Activated CD8-positive, alpha-beta memory T cell treated with anti-CD3 and anti-CD28 coated beads, Interleukin-2, amount 50 U/mL, for 24 hours (primary cell): ENCODE data around the gene TRIM8.

Experiments
- DNase-seq: peaks from one replicate; pipeline ENCODE4 v3.0.0-alpha.2; 2020; ENCODE audit errors: extremely low read depth

TRIM8 gene

DNA sequence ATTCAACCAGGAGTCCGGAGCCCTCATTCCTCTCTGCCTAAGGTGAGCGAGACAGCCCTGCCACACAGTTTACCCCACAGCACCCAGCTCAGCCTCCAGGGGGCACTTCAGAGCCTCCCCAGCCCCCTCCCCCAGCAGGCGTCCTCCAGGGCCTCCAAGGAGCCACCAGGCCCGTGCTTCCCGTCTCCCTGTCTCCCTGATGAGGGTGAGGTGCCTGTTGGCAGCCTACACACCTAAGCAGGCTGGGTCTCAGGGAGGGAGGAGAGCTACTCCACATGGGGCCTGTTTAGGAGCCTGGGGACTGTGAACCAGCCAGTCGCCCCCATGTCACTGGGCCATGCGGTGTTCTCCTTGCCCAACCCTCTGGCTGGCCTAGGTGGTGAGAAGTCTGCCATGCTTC is 28.9 kb upstream of the TRIM8 start:
- no peak for DNase-seq

DNA sequence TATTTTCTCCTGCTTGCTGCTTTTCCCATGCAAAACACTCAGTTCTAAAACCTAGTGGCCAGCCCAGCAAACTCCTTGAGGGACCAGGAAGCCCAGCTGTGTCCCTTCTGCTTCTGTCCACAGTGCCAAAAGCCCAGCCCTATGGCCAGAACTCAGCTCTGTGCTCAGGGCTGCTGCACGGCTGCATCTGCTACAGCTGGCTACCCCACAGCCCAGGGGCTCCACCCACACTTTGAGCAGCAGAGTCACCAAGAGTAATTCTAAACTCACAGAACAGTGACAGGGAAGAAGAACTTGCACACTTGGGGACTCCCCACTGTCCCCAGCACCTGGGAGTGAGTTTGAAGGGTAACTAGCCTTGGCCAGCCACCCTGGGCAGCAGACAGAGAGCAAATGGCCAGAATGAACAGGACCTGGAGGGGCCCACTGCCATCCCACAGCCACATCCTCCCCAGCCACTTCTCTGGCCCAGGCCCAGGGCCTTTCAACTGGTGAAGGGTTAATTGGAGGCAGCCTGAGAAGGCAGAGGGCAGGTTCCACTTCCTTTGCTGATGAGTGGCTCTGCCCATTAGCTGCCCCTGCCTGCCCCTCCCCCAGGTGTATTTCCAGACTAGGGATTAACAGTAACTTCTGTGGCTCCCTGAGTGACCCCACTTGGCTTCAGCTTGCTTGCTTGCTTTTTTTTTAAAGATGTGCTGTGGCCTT is 28.1 kb upstream of the TRIM8 start:
- no peak for DNase-seq

DNA sequence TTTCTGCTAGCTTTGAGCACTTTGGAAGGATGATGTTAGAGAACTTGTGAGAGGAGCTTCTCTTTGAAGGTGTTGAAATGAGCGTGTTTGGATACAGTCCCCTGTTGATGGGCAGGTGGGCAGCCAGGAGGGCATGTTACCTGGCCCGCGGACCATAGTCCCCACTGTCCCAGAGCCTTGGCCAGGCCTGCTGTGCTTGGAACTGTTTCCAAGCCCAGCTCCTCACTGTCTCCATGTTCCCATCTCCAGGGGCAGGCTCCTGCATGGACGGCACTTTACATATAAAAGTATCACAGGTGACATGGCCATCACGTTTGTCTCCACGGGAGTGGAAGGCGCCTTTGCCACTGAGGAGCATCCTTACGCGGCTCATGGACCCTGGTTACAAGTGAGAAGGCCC is 27.2 kb upstream of the TRIM8 start:
- no peak for DNase-seq

DNA sequence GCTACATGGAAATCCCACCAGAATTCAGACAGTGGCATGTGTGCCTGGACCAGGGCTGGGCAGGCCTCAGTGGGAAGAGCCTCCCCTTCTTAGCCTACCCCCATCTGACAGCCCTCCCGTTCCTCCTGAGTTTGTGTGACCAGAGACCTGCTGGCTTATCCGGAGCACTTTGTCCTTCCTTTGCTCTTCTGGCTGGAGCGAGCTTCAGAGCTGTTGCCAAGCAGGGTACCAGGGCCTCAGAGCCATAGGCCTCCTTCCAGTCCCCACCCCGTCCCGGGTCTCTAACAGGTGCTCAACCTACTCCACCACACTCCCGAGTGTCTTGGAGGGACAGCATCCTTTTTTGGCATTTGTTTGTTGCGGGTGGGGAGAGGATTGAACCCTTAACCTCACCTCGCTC is 26.5 kb upstream of the TRIM8 start:
- no peak for DNase-seq

DNA sequence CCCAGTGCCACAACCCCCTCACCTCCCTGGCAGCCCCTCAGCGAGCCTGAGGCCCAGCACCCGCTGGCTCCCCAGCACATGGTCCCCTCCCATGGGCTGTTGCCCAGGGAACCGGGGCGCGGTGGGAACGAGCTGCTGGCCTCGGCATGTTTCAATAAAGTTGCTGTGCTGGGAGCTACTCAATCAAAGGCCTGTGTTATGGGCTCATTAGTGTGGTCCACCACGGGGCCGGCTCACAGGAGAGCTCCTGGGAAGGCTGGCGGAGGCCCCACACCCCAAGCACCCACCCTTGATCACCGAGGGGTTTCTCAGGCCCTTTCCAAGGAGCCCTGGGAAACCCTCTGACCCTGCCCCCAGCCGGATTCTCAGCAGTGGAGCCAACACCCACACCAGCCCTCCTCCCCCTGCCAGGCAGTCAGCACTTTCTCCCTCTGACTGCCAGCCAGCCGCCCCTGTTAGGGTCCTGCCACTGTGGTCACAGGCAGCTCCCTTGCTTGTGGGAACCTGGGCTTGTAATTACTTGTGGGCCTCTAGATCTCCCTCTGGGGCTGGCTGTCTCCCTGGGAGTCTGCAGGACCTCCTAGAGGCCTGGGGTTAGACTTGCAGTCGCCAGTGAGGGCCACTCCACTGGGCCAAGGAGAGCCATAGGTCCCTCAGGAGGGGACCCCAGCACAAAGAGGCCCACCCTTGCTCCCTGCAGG is 24.8 kb upstream of the TRIM8 start:
- DNase-seq = no peak

DNA sequence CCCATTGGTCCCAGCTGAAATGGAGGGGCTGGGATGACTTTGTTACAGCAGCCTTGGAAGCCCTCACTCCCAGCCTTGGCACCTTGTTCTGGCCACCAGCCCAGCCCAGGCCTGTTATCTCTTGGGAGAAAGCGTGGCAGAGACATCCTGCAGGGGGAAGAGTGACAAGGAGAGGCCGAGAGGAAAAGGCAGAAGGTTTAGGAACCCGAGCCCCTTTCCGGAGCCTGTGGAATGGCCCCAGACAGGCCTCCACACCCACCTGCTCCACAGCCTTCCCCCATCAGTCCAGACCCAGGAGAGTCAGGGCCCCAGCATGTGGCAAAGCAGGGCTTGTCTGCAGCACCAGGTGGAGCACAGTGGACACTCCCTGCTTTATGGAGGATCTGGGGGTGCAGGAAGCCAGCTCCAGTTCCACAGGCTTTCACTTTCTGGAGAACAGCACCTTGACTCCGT is 24.1 kb upstream of the TRIM8 start:
- no peak for DNase-seq

DNA sequence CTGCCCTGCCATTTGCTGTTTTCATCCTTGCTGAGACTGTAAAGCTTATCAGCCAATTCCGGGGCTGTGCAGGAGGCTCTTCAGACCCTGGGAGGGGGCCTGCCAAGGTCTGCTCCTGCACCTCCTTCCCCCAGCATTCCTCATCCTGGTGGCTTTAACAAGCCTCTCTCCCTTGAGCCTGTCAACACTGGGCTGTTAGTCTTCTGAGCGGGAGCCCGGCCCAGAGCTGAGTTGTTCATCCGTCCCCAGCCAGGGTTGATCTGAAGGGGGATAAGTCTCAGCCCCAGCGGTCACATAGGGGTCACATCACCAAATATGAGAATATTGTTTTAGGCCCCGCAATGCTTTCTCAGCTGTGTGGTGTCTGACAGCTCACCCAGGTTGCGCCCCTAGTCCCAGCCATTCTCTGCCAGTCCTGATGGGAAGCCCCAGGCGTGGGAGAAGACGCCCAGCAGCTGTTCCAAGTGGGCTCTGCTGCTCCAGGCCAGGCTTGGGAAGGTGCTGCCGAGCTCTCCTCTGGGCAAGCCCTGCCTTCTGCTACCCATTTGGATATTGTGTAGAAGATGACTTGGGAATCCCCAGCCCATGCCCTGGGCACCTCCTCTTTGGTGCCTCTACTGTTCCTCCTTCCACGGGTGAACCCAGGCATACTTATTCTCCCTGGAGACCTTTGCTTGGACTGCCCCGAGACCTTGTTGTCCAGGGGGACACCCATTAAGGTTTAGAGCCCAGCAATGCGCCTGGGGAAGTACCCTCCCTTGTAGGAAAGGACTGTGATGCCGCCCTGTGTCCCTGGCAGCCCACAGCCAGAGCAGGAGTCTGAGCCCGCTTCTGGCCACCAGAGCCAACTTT is 23.5 kb upstream of the TRIM8 start:
- DNase-seq = no peak

DNA sequence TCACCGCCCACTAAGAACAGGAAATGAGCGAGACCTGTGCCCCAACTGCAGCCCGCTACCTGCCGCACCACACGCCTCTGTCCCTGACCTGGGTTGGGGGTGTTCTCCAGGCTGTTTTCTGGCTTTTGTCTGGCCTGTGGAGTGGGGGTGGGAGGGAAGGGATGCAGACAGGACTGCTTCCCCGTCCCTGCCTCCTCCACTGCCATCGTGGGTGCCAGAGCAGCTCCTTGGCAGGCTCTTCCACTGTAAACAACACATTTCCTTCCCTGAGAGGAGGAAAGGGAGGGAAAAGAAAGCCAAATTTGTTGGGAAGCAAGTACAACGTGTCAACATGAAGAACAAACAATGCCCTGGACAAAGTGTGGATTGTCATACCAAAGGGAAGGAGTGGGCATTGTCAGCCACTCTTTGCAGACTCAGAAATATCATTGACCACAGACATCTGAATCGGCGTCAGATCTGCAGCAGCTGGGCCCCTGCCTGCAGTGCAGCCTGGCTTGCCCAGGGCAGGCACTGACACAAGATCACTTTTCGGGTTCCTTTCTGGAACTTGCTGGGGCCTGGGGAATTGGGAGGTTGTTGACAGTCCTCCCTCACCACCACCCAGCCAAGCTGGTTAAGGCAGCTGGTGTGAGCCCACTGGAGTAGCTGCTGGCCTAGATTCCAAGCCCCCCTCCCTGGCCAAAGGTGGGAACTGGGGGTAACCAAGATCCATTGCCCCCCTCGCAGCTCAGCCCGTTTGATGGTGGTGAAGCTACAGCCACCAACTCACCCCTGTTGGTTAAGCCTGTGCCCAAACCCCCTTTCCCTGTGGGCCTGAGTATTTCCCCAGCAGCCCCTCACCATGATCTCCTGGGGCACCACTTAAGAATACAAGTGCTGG is 22.6 kb upstream of the TRIM8 start:
- DNase-seq = no peak

DNA sequence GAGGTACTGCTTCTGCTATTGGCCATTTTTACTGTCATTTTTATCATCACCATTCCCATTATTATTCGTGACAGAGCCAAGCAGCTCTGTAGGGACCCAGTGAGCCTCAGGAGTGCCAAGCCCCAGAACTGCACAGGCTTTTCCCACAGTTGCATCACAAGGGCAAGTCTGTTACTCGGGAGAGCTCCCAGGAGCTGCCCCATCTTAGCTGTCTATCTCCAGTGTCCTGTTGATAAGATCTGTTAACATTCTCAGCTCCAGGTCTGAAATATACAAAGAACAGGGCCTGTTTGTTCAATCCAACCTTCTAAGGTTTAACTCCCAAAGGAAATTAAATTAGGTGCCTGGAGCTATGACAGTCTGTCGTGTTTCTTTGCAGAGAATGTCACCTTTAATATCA is 20.2 kb upstream of the TRIM8 start:
- DNase-seq = no peak

DNA sequence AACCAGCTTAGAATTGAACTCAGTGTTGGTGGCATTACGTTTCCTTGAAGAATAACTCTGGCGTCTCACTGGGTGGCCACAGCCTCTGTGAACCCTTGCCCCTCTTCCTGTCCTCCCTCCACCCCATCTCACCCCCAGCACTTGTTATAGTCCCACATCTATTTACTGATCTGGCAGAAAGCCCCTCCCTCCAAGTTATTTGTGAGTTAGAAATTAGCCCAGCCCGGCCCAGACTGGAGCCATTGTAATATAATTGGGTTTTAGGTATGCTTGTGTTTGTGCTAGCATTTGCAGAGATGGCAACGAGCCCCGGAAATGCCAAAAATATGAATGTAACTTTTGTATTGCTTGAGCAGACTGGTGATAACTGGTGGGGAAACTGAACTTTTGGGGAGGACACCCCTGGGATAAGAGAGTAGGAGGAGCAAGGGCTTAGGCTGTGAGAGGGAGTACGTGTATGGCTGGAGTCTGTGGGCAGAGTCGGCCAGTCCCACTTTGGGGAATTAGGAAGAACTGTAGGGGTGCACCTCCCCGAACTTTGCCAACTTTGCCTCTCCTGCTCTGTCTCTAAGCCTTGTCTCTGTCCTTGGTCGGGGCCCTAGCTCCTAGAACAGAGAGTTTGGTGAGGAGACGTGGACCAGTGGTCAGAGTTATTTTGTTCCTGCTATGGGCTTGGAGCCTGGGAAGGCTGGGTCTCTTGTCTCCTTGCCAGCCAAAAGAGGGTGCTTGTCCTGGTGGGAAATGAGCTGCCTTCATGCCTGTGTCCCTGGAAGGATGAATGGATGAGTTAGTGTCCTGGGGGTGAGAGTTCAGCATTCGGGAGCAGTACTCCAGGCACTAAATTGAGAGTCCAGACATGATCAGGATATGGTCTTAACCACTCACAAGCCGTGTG is 19.3 kb upstream of the TRIM8 start:
- no peak for DNase-seq

DNA sequence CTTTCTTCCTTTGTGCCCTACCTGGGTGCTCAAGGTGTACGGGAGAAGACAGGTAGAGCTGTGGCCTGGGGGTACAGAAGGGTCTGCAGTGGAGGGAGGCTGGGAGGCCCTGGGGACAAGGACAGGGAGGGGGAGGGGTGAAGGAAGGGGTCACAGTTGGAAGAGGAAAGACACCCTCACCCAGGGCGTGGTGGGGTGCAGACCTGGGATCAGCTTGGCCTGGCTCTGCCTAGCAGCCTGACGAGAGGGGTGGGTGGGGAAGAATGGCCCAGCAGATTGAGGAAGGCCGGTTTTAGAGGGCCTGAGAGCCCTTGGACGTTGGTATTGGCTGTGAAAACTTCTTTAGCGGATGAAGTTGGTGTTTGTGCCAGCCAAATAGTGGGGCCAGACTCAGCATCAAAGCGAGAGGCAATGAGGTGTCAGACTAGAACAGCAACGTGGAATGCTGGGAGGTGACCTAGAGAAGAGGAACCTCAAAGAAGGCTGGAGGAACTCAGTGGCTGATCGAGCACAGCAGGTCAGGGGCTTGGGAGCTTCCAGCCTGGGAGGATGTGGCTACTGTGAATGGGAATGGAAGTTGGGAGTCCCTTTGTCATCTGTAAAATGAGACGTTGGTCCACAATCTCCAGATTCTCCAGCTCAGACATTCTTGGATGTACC is 18.1 kb upstream of the TRIM8 start:
- DNase-seq = no peak

DNA sequence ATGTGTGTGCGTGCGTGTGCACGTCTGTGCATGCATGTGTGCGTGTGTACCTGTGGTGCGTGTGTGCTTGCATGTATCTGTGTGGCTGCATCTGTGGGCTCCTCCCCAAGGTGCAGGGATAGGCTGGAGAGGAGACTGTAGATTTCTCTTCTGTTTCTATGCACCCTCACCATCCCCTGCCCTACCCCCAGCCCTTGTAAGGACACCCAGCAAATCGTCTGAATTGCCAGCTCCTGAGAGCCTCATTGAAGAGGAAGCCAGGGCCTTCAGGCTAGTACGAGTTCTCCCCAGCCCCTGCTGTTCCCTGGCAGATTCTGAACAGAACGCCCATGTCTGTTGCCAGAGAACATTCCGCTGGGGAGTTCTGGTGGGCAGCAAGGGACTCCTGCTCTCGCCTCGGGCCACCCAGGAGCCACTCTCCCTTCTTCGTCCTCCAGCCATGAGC is 17.0 kb upstream of the TRIM8 start:
- no peak for DNase-seq

DNA sequence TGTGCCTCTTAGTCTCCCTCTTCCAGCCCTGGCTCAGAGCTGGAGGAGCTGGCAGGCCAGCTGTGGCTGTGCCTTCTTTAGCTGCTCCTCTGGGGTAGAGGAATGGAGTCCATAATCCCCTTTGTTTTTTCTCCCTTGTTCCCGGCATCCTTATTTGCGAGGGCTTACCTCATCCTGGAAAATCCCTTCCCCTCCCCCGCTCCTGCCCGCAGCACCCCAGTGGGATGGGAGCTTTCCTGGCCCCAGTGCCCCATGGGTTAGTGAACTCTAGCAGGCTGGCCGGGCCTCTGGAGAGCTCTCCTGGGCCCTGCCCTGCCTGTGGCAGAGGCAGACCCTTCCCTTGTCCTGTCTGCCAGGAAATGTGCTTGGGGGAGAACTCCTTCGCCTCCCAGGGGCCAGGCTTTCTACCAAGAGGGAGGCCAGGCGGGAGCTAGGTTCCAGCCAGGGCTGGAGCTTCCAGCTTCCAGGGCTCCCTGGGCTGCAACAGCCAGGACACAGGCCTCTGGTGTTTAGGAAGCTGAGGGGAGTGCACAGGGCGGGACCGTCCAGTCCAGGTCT is 16.5 kb upstream of the TRIM8 start:
- DNase-seq = no peak

DNA sequence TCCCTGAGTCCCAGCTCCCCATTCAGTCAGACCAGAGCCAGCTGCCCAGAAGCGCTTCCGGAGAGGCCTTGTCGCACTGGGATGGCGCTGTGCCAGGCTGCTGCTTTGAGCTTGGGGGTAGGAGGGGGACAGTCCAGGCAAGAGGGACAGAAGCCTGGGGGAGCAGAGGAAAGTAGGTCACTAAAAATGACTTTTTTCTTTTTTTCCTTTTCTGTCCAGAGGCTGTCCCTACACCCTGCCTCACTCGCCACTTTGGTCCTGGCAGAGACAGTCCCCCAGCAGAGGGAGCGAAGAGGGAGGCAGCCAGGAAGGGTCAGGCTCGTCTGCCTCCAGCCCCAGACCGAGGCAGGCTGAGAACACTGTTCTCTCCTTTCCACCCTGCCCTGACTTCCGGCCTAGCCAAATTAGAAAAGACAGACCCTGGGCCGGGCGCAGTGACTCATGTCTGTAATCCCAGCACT is 15.8 kb upstream of the TRIM8 start:
- no peak for DNase-seq

DNA sequence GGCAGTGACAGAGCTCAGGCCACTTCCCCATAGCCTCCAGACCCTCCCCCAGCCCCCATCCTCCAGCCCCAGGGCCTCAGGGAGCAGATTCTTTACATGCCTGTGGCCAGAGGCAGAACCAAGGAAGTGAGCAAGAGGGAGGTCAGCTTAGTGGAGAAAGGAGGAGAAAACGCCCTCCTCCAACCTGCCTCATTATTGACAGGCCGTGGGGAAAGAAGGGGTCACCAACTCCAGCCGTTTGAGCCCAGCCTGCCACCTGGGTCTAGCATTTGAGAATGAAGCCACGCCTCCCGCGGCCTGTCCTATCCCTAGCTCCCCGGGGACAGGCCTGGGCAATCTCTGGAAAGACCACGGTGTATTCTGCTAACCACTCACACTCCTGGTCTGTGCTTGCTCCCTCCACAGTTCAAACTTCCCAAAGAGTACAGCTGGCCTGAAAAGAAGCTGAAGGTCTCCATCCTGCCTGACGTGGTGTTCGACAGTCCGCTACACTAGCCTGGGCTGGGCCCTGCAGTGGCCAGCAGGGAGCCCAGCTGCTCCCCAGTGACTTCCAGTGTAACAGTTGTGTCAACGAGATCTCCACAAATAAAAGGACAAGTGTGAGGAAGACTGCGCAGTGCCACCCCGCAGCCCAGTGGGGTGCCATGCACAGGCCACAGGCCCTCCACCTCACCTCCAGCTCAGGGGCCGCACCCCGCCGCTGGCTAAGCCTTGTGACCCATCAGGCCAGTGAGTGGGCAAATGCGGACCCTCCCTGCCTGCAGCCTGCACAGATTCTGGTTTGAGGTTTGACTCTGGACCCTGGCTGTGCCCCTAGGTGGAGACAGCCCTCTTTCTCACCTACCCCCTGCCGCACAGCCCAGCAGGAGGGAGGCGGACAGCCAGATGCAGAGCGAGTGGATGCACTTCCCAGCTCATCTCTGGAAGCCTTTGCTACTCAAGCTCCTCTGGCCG is 14.3 kb upstream of the TRIM8 start:
- no peak for DNase-seq

DNA sequence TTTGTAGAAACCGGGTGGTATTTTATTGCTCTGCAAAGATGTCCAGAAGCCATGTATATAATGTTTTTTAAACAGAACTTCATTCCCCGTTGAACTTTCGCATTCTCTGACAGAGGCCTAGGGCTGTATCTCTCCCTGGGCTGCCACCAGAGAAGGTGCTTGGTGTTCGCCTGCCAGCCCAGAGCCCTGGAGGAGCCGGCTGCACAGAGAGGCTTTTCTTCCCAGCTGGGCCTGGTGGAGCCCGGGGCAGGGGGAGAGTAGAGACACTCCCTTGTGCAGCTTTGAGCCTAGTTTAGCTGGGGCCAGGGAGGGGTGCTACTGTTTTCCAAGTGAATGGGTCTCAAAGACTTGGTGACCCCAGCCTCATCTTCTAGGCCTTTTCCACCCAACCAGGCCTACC is 13.6 kb upstream of the TRIM8 start:
- no peak for DNase-seq

DNA sequence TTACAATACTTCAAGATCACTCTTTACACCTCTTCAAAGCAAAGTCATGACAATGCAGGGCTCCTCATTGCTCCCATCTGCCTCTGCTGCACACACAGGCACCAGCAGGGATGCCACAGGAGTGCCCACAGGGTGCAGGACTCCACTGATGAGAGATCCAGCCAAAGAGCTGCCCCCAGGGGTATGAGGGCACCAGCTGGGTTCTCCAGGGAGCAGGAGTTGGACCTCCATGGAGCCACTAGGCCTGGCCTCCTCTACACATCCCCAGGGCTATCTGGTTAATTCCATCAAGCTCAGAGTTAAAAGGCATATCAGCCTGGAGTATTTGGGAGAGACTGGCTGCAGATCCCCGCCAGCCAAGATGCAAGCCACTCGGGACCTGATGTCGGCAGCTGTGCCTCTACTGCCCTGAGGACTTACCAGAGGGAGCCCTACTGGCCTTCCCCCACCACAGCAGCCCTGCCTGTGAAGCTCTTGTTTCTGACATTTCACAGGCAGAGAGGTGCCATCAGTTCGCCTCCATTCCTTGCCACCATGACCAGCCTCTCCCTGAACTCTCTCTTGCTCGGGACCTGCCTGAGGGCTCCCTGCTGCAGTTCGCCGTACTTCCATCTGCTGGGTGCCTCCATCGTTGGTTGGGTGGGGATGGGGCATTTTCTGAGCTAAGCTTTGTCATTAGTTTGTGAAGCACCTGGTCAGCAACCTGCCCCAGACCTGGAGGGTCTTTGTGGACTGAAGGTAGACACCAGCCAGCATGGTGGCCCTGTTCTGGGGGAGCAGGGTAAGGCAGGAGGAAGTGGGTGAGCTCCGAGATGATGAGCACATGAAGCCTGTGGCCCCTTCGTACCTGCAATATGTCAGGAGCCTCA is 12.5 kb upstream of the TRIM8 start:
- no peak for DNase-seq
